ENCODE data around the gene TULP4. TPM values are rescaled to one million over a fixed set of nuclear protein-coding genes. Genes with fewer than 3 reads are reported as not detected.
"Not testable (repeated sequence)": the region's sequence is repeated elsewhere in the genome, so short reads cannot be mapped to it uniquely, and the experiment has no call there.

Gene TULP4
- total RNA-seq, 2 donors from 2014 or later: 66.3 to 71.9 TPM

GRCh38 chr6:158290040-158290439, 22.2 kb upstream of the TULP4 start:
- intact Hi-C loops (cut with DNase I): no loop called here
- DNase-seq (ENCODE audit: low spot score): no peak

GRCh38 chr6:158290659-158291058, 21.6 kb upstream of the TULP4 start:
- intact Hi-C loops (cut with DNase I): no loop called here
- DNase-seq (ENCODE audit: low spot score): no peak

- intact Hi-C loops (cut with DNase I): no loop called here
- no peak for DNase-seq (ENCODE audit: low spot score)
Observed at GRCh38 chr6:158292016-158292415, 20.2 kb upstream of the TULP4 start.

GRCh38 chr6:158293122-158293521, 19.1 kb upstream of the TULP4 start:
- intact Hi-C loops (cut with DNase I): no loop called here
- no peak for DNase-seq (ENCODE audit: low spot score)

- DNase-seq (ENCODE audit: low spot score); intact Hi-C loops (cut with DNase I): not testable (repeated sequence)
Observed at GRCh38 chr6:158295976-158296853, 16.1 kb upstream of the TULP4 start.

- intact Hi-C loops (cut with DNase I); DNase-seq (ENCODE audit: low spot score): not testable (repeated sequence)
Observed at GRCh38 chr6:158296854-158297324, 15.4 kb upstream of the TULP4 start.

- intact Hi-C loops (cut with DNase I); DNase-seq (ENCODE audit: low spot score): not testable (repeated sequence)
Observed at GRCh38 chr6:158297657-158298056, 14.6 kb upstream of the TULP4 start.

GRCh38 chr6:158300306-158301143, 11.7 kb upstream of the TULP4 start:
- DNase-seq (ENCODE audit: low spot score); intact Hi-C loops (cut with DNase I): not testable (repeated sequence)

GRCh38 chr6:158301561-158301960, 10.7 kb upstream of the TULP4 start:
- DNase-seq (ENCODE audit: low spot score); intact Hi-C loops (cut with DNase I): not testable (repeated sequence)

- intact Hi-C loops (cut with DNase I); DNase-seq (ENCODE audit: low spot score): not testable (repeated sequence)
Observed at GRCh38 chr6:158302195-158302796, 10.0 kb upstream of the TULP4 start.

- intact Hi-C loops (cut with DNase I): no loop called here
- DNase-seq (ENCODE audit: low spot score): no peak
Observed at GRCh38 chr6:158303210-158303731, 9.0 kb upstream of the TULP4 start.

GRCh38 chr6:158304254-158304653, 8.0 kb upstream of the TULP4 start:
- DNase-seq (ENCODE audit: low spot score): no peak
- intact Hi-C loops (cut with DNase I): no loop called here

- intact Hi-C loops (cut with DNase I): no loop called here
- DNase-seq (ENCODE audit: low spot score): no peak
Observed at GRCh38 chr6:158309814-158310213, 2.5 kb upstream of the TULP4 start.

- DNase-seq (ENCODE audit: low spot score): no peak
- intact Hi-C loops (cut with DNase I): no loop called here
Observed at GRCh38 chr6:158311193-158311592, 1.1 kb upstream of the TULP4 start.

- DNase-seq (ENCODE audit: low spot score): no peak
- intact Hi-C loops (cut with DNase I): no loop called here
Observed at GRCh38 chr6:158311626-158312025, 639 bp upstream of the TULP4 start.

- no peak for DNase-seq (ENCODE audit: low spot score)
- intact Hi-C loops (cut with DNase I): no loop called here
Observed at GRCh38 chr6:158312672-158313397, 570 bp downstream of the TULP4 start.

- no peak for DNase-seq (ENCODE audit: low spot score)
- intact Hi-C loops (cut with DNase I): no loop called here
Observed at GRCh38 chr6:158313989-158314388, 1.7 kb downstream of the TULP4 start.

- no peak for DNase-seq (ENCODE audit: low spot score)
- intact Hi-C loops (cut with DNase I): no loop called here
Observed at GRCh38 chr6:158314737-158315136, 2.5 kb downstream of the TULP4 start.

GRCh38 chr6:158316022-158316421, 3.8 kb downstream of the TULP4 start:
- DNase-seq (ENCODE audit: low spot score): no peak
- intact Hi-C loops (cut with DNase I): no loop called here

Measured in posterior vena cava (tissue), 2 donors.